KOPT-K1 (cell line): ENCODE data around the gene LAIR2.
"Not testable (repeated sequence)": the region's sequence is repeated elsewhere in the genome, so short reads cannot be mapped to it uniquely, and the experiment has no call there.

Experiments used
- H3K27ac ChIP-seq: fragments of 200-600 bp; sonication (generic); 2 replicates; pipeline ENCODE4 v1.5.1; 2016; ENCODE audit warnings: antibody characterized with exemption, mild to moderate bottlenecking, low read depth, low read length; ENCODE audit not compliant: poor library complexity, severe bottlenecking
- H3K36me3 ChIP-seq: fragments of 200-600 bp; sonication (generic); 2 replicates; pipeline ENCODE4 v1.5.1; 2017; ENCODE audit warnings: antibody characterized with exemption, mild to moderate bottlenecking, low read length, moderate library complexity; ENCODE audit not compliant: insufficient read depth
- H3K9me3 ChIP-seq: fragments of 200-600 bp; sonication (generic); 2 replicates; pipeline ENCODE4 v1.5.1; 2017; ENCODE audit warnings: antibody characterized with exemption, low read length, mild to moderate bottlenecking; ENCODE audit not compliant: insufficient read depth, poor library complexity, severe bottlenecking

LAIR2 gene

DNA sequence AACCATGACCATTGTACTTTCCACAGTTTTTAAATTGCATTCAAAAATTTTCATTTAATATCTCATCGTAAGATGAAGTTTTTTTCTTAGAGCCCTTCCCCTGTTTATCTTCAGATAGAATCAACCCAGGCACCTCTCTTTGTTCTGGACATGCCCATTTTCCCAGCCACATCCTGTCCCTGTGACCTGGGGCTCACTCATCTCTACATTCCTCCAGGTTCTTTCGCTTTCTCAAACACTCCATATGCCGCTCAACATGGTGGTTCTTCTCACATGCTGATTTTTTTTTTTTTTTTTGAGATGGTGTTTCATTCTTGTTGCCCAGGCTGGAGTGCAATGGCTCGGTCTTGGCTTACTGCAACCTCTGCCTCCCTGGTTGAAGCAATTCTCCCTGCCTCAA lies 2.9 kb downstream of the LAIR2 start:
- not testable (repeated sequence) for H3K36me3 ChIP-seq, H3K27ac ChIP-seq, H3K9me3 ChIP-seq

- Histone ChIP-seq H3K9me3 (no peaks in the 10 kb centered on the region), H3K36me3 (no peaks in the 10 kb centered on the region), H3K27ac (no peak overlapping the region)
Measured at GRCh38 chr19:54506079-54506478, 3.4 kb downstream of the LAIR2 start.

DNA sequence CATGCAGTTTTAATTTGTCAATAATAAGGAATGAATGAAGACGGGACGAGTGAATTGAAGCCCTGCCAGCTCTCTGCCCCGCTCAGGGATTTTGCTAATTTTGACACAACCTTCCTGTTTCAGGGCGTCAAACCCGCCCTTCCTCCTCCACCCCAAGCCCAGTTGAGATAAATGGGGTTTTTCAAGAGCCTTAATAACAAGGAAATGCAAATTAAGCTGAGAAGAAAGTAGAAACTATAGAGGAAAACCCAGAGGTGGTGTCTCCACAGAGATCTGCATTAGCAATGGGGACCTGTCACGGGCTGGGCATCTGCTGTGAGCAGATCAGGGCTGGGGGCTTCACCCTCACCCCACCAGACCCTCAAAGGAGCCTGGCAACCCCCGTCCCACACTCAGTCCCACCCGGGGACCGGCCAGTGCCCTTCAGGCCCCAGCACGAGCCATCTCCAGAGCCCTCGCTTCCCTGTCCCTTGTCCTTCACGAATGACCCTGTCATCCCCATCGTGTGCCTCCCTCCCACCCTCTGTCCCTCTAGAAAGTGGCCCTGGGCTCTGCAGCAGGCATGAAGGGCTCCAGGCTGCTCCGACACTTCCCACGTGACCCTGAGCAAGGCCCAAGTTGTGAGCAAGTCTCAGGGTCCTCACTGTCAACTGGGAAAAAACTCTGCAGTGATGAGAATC lies 4.5 kb downstream of the LAIR2 start:
- not testable (repeated sequence) for H3K27ac ChIP-seq

DNA sequence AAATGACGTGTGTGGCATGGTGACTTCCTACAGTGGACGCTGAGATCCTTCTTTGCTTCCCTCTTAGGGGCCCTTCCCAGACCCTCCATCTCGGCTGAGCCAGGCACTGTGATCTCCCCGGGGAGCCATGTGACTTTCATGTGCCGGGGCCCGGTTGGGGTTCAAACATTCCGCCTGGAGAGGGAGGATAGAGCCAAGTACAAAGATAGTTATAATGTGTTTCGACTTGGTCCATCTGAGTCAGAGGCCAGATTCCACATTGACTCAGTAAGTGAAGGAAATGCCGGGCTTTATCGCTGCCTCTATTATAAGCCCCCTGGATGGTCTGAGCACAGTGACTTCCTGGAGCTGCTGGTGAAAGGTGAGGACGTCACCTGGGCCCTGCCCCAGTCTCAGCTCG lies 5.2 kb downstream of the LAIR2 start:
- no peak overlapping the region for H3K27ac ChIP-seq
- H3K36me3 ChIP-seq: no peaks in the 10 kb centered on the region
- no peaks in the 10 kb centered on the region for H3K9me3 ChIP-seq

More for the DNA sequence above, 4.5 kb downstream of the LAIR2 start:
- H3K9me3 ChIP-seq, H3K36me3 ChIP-seq: not testable (repeated sequence)

DNA sequence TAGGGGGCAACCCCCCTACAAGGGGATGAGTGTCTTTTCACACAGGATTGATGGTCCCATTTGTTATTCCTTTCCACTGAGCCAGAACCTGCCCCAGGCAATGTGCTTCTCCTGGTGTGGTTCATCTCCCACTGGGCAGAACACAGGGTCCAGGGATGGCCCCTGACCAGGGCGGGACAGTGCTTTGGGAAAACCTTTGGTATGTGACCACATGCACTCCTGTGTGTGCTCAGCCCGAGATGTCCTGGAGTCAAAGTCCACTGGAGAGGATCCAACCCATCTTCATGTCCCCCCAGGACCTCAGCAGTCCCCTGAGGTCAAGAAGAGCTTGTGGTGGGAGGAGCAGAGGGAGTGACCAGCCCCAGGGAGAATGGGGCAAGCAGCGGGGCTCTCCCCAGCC lies 5.9 kb downstream of the LAIR2 start:
- not testable (repeated sequence) for H3K36me3 ChIP-seq, H3K9me3 ChIP-seq, H3K27ac ChIP-seq

DNA sequence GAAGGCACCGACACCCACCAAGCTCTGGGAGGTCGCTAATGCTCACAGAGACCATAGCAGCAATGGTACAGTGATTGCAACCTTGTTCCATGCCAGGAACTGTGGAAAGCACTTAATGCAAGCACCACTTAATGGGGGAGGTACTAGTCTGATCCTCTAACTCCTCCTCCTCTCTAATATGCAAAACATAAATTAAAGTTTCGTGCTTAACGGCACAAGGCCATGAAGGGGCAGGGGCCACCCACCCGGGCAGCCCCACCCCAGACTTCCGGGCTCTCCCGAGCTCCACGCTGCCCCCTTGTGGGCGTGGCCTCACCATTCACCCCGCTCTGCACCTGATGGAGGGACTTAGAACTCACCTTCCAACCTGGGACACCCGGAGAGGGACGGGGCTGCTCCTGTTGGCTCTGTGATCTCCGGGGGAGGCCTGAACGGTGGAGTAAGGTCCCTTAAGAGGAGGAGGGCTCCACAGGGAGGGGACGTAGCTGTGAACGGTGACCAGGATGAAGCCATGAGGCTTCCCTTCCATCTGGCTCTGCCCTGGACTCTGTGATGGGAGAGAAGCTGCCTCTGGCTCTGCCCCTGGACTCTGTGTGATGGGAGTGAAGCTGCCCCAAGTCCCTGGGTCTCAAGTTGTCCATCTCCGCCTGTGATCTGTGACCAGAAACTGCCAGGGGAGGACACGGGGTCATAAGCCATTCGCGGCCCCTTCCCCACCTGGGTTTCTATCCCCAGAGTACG lies 6.7 kb downstream of the LAIR2 start:
- H3K27ac ChIP-seq, H3K9me3 ChIP-seq, H3K36me3 ChIP-seq: not testable (repeated sequence)

- Histone ChIP-seq H3K9me3 (no peaks in the 10 kb centered on the region), H3K27ac (no peak overlapping the region), H3K36me3 (no peaks in the 10 kb centered on the region)
Measured at GRCh38 chr19:54515156-54515555, 12.5 kb downstream of the LAIR2 start.

DNA sequence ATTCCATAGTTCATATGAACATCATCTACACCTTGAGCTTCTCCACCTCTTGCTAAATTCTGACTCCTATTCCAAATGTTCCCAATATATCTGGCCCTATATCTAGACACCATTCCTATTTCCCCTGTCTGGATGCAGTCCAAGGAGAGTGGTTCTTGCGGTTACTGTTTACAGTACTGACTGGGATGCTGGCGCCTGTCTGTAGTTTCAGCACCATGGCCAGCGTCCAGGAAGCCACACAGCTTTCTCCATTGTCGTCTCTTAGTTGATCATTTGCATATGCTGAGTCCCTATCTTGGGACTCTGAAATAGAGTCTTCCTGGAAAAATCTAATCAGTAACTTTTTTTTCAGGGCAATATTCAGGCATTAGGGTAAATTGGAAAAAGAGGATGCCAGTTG lies 14.9 kb downstream of the LAIR2 start:
- Histone ChIP-seq H3K9me3 (no peaks in the 10 kb centered on the region), H3K27ac (no peak overlapping the region), H3K36me3 (no peaks in the 10 kb centered on the region)

DNA sequence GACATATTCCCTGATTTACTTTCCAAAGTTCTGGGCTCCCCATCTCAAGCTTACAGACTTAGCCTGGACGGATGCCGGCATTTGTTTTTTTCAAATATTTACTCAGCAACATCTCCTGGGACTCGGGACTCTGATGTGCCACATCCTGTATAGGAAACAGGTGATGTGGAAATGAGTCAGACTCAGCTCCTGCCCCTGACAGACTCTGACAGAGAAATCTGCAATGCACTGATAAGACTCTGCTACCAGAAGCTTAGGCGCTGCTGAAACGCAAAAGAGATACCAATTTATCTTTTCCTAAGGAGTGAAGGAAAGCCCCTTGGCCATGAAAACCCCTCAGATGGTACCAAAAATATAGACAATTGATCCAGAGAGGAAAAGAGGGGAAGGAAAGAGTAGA lies 16.2 kb downstream of the LAIR2 start:
- Histone ChIP-seq H3K9me3 (no peaks in the 10 kb centered on the region), H3K36me3 (no peaks in the 10 kb centered on the region), H3K27ac (no peak overlapping the region)

- no peaks in the 10 kb centered on the region for H3K36me3 ChIP-seq
- H3K9me3 ChIP-seq: no peaks in the 10 kb centered on the region
- H3K27ac ChIP-seq: no peak overlapping the region
Measured at GRCh38 chr19:54521022-54521859, 18.6 kb downstream of the LAIR2 start.

DNA sequence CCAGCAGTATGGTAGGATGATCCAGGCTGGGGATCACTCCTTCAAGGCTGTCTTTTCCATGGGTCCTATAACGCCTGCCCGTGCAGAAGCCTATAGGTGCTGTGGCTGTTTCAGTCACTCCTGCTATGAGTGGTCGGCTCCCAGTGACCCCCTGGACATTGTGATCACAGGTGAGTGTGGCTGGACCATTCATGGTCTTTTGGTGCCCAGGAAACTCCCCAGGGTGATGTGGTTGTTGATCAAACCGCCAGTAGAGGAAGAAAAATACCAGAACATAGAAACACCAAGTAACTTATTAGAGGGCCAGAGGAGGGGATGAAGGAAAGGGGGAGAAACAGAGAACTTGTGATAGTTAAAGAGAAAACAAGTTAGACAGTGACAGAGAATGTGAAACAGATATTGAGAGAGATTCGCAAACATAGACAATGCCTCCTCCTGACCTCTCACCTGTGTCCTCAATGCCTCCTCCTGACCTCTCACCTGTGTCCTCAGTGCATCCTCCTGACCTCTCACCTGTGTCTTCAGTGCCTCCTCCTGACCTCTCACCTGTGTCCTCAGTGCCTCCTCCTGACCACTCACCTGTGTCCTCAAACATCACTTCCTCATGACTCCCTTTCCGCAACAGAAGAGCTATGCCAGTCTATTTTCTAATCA lies 19.4 kb downstream of the LAIR2 start:
- no peaks in the 10 kb centered on the region for H3K9me3 ChIP-seq

DNA sequence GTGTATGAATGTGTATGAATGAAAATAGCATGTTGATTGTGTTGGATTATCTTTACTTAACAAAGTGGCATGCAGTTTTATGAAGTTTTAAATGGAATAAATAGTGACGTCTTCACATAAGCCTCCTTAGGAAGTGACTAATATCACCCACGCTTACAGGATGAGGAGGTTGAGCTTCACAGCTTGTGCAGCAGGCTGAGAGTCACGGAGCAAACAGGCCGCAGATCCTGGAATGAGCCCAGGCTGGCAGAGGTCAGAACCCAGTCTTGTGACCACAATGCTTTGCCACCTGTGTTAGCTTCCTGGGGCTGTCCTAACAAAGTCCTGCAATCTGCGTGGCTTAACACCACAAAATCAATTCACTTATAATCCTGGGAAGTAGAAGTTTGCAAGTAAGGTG lies 20.8 kb downstream of the LAIR2 start:
- no peaks in the 10 kb centered on the region for H3K9me3 ChIP-seq
- no peaks in the 10 kb centered on the region for H3K36me3 ChIP-seq
- H3K27ac ChIP-seq: no peak overlapping the region

More for the DNA sequence above, 19.4 kb downstream of the LAIR2 start:
- H3K27ac ChIP-seq: no peak overlapping the region
- no peaks in the 10 kb centered on the region for H3K36me3 ChIP-seq

DNA sequence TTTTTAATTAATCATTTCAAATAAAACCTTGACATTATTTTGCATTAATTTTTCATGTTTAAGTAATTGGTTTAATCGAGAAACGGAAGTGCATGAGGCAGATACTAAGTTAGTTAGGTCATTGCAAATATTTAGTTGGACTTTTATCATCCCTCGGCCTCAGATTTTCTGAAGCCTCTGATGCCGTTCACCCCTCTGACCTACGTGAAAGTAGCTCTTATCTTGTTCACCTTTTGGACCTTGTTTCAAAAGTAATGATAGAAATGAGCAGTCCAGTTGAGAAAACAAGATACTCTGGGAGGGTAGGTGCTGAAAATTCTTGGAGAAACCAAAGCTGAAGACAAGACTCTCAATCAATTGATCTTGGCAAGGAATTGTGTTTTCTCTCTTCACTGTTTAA lies 23.0 kb downstream of the LAIR2 start:
- Histone ChIP-seq H3K27ac (no peak overlapping the region), H3K9me3 (no peaks in the 10 kb centered on the region), H3K36me3 (no peaks in the 10 kb centered on the region)

DNA sequence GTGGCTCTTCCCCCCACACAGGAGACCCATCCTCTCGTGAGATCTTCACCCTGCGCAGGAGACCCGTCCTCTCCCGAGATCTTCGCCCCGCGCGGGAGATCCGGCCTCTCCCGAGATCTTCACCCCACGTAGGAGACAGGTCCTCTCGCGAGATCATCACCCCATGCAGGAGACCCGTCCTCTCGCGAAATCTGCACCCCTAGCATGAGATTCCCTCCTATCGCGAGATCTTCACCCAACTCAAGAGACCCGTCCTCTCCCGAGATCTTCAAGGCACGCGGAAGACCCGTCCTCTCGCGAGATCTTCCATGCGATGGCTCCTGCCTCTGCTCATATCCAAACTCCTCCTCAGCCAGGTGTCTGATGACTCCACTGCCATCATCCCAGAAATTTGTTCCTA lies 24.3 kb downstream of the LAIR2 start:
- H3K27ac ChIP-seq: no peak overlapping the region
- H3K9me3 ChIP-seq: no peaks in the 10 kb centered on the region

GRCh38 chr19:54530866-54531265 lies 28.2 kb downstream of the LAIR2 start:
- H3K36me3 ChIP-seq: no peaks in the 10 kb centered on the region
- no peak overlapping the region for H3K27ac ChIP-seq
- H3K9me3 ChIP-seq: no peaks in the 10 kb centered on the region

More for the DNA sequence above, 24.3 kb downstream of the LAIR2 start:
- no peaks in the 10 kb centered on the region for H3K36me3 ChIP-seq
